Activated T-cell treated with anti-CD3 and anti-CD28 coated beads for 48 hours (primary cell): ENCODE results near the gene PPDPF.
A peak's percentile ranks its signal among the peaks of the same experiment; 100 is the strongest.

Experiments used
- DNase-seq: peaks from one replicate; pipeline ENCODE4 v3.0.0-alpha.2; 2020; ENCODE audit warnings: low read depth

The PPDPF gene

GRCh38 chr20:63551068-63551467, 30.5 kb downstream of the PPDPF start:
- DNase-seq: no peak

- no peak for DNase-seq
Observed at GRCh38 chr20:63552481-63553249, 32.1 kb downstream of the PPDPF start.

GRCh38 chr20:63553251-63553932, 32.8 kb downstream of the PPDPF start:
- DNase-seq: peak; percentile 79

GRCh38 chr20:63553933-63554290, 33.3 kb downstream of the PPDPF start, which contains the start of gene FNDC11:
Gene FNDC11 (plus strand): TSS chr20:63554159. CDS start chr20:63555664, 1,505 bp downstream.
- no peak for DNase-seq

- no peak for DNase-seq
Observed at GRCh38 chr20:63554361-63555278, 34.1 kb downstream of the PPDPF start.

GRCh38 chr20:63555661-63556381, 35.3 kb downstream of the PPDPF start:
- DNase-seq: no peak

GRCh38 chr20:63556873-63557478, 36.4 kb downstream of the PPDPF start:
- DNase-seq: no peak

- no peak for DNase-seq
Observed at GRCh38 chr20:63557481-63557891, 36.9 kb downstream of the PPDPF start.

GRCh38 chr20:63558804-63559484, 38.4 kb downstream of the PPDPF start:
- no peak for DNase-seq

GRCh38 chr20:63559485-63560332, 39.1 kb downstream of the PPDPF start:
- DNase-seq: peak; percentile 52

- DNase-seq: no peak
Observed at GRCh38 chr20:63560333-63560805, 39.8 kb downstream of the PPDPF start.

- DNase-seq: no peak
Observed at GRCh38 chr20:63560856-63561609, 40.5 kb downstream of the PPDPF start.

GRCh38 chr20:63561624-63562396, 41.2 kb downstream of the PPDPF start:
- no peak for DNase-seq

- DNase-seq: no peak
Observed at GRCh38 chr20:63562461-63563224, 42.1 kb downstream of the PPDPF start.

- no peak for DNase-seq
Observed at GRCh38 chr20:63563225-63563935, 42.8 kb downstream of the PPDPF start.

GRCh38 chr20:63564036-63564810, 43.7 kb downstream of the PPDPF start:
- DNase-seq: no peak
